ENCODE results near the gene TMEM129. TPM values are rescaled to one million over a fixed set of nuclear protein-coding genes. Genes with fewer than 3 reads are reported as not detected.

The TMEM129 gene
- total and polyA plus RNA-seq, 10 of the 15 experiments (the other 5 are each of a cell fraction or from before 2014, with no cell fraction given), result 0.19 to 24.9 (median 13.2) TPM

GRCh38 chr4:1756893-1757779, 36.0 kb upstream of the TMEM129 start:
- in situ Hi-C loops (cut with MboI), result no loop called here

GRCh38 chr4:1756079-1756478, 35.0 kb upstream of the TMEM129 start:
- 47% methylated on average over 13 of the region's 18 CpGs for WGBS (ENCODE audit: insufficient coverage, insufficient replicate concordance, low lambda C conversion rate, missing lambda C conversion rate)
- BruUV-seq (replicated peaks), result no TSS peak
- TF ChIP-seq USF1 (IDR thresholded peaks at IDR 0.05; ENCODE audit: borderline replicate concordance, extremely low read length, insufficient read depth, low read depth, low read length) (no peak), TCF3 (IDR thresholded peaks at IDR 0.05; ENCODE audit: borderline replicate concordance, insufficient read depth, low read depth, low read length) (no peak), ZNF207 (IDR thresholded peaks at IDR 0.05; ENCODE audit: borderline replicate concordance) (no peak), MAX (IDR thresholded peaks at IDR 0.05; ENCODE audit: low read depth, low read length) (no peak), NRF1 (conservative IDR thresholded peaks at IDR 0.05; ENCODE audit: low read depth, low read length) (no peak), KAT2A (conservative IDR thresholded peaks at IDR 0.05; ENCODE audit: control insufficient read depth, low read depth, low read length) (no peak), NKRF (conservative IDR thresholded peaks at IDR 0.05) (no peak)

More at GRCh38 chr4:1756893-1757779, 36.0 kb upstream of the TMEM129 start:
- no peaks in the 10 kb centered on the region for H3K36me3 ChIP-seq (ENCODE audit: control insufficient read depth in 2 of 2, insufficient read depth in 2 of 2, low read length in 1 of 2)
- DNase-seq (ENCODE audit: low read depth, low spot score) (no peak), FAIRE-seq (no peak), ATAC-seq (no peak)
- H3K9ac ChIP-seq (ENCODE audit: control insufficient read depth, insufficient read depth, low read length), result no peak overlapping the region
- ChIA-PET RAD21 (ENCODE audit: unreplicated experiment) (no interaction called here), POLR2A (interaction anchor here (0.6 kb wide), 1 partner anchor 293 kb away, joined by 3 read pairs; no protein-coding TSS in a partner anchor), SMC1A (ENCODE audit: uncharacterized antibody, unreplicated experiment) (no interaction called here), CTCF (no interaction called here)
- H3K4me1 ChIP-seq (ENCODE audit: control insufficient read depth, insufficient read depth, low read length), result no peaks in the 10 kb centered on the region
- no peak overlapping the region for H3K4me2 ChIP-seq (ENCODE audit: control insufficient read depth, insufficient read depth)
- H3K4me3 ChIP-seq, result no peak overlapping the region
- no peaks in the 10 kb centered on the region for H4K20me1 ChIP-seq (ENCODE audit: control insufficient read depth, insufficient read depth)
- no peaks in the 10 kb centered on the region for H3K9me3 ChIP-seq (replicated peaks; ENCODE audit: control insufficient read depth, insufficient read depth, low read length)
- H2AFZ ChIP-seq (ENCODE audit: control insufficient read depth, low read depth, low read length), result no peak overlapping the region
- H3K27ac ChIP-seq (ENCODE audit: control insufficient read depth, insufficient read depth), result no peak overlapping the region
- H3K79me2 ChIP-seq (ENCODE audit: control insufficient read depth, insufficient read depth, low read length), result no peaks in the 10 kb centered on the region
- 13% methylated on average over 19 of the region's 20 CpGs for WGBS (ENCODE audit: insufficient coverage, insufficient replicate concordance, low lambda C conversion rate, missing lambda C conversion rate)
- intact Hi-C loops (cut with micrococcal nuclease; ENCODE audit: unreplicated experiment), result no loop called here
- BruUV-seq (replicated peaks), result no TSS peak
- TF ChIP-seq NFYB (IDR thresholded peaks at IDR 0.05; ENCODE audit: insufficient read depth, low read depth, low read length) (no peak), GATAD2B (conservative IDR thresholded peaks at IDR 0.05; ENCODE audit: low read depth) (no peak), SPI1 (IDR thresholded peaks at IDR 0.05; ENCODE audit: borderline replicate concordance, insufficient read depth, low read depth, low read length) (no peak), IKZF2 (IDR thresholded peaks at IDR 0.05) (no peak), USF2 (IDR thresholded peaks at IDR 0.05; ENCODE audit: borderline replicate concordance, low read depth, low read length) (no peak), CHD1 (IDR thresholded peaks at IDR 0.05; ENCODE audit: low read depth, low read length) (no peak)
- no peaks in the 10 kb centered on the region for H3K27me3 ChIP-seq (replicated peaks in 1 of 2; ENCODE audit: control insufficient read depth in 2 of 2, insufficient read depth in 2 of 2, low read length in 1 of 2)

More at GRCh38 chr4:1756079-1756478, 35.0 kb upstream of the TMEM129 start:
- POLR2A ChIA-PET, result no interaction called here
- SMC1A ChIA-PET (ENCODE audit: uncharacterized antibody, unreplicated experiment), result no interaction called here
- no peak overlapping the region for H3K9ac ChIP-seq (ENCODE audit: control insufficient read depth, insufficient read depth, low read length)
- no peaks in the 10 kb centered on the region for H3K4me1 ChIP-seq (ENCODE audit: control insufficient read depth, insufficient read depth, low read length)
- no peak overlapping the region for H3K4me2 ChIP-seq (ENCODE audit: control insufficient read depth, insufficient read depth)
- CTCF ChIA-PET, result no interaction called here
- in situ Hi-C loops (cut with MboI) (no loop called here), intact Hi-C loops (cut with micrococcal nuclease; ENCODE audit: unreplicated experiment) (no loop called here)
- DNase-seq (ENCODE audit: low read depth, low spot score) (no peak), ATAC-seq (no peak), FAIRE-seq (no peak)
- H3K79me2 ChIP-seq (ENCODE audit: control insufficient read depth, insufficient read depth, low read length), result no peaks in the 10 kb centered on the region
- H4K20me1 ChIP-seq (ENCODE audit: control insufficient read depth, insufficient read depth), result no peaks in the 10 kb centered on the region
- H3K4me3 ChIP-seq, result no peak overlapping the region
- H3K27me3 ChIP-seq (replicated peaks in 1 of 2; ENCODE audit: control insufficient read depth in 2 of 2, insufficient read depth in 2 of 2, low read length in 1 of 2), result no peaks in the 10 kb centered on the region
- H2AFZ ChIP-seq (ENCODE audit: control insufficient read depth, low read depth, low read length), result no peak overlapping the region
- no peaks in the 10 kb centered on the region for H3K9me3 ChIP-seq (replicated peaks; ENCODE audit: control insufficient read depth, insufficient read depth, low read length)
- H3K36me3 ChIP-seq (ENCODE audit: control insufficient read depth in 2 of 2, insufficient read depth in 2 of 2, low read length in 1 of 2), result no peaks in the 10 kb centered on the region
- RAD21 ChIA-PET (ENCODE audit: unreplicated experiment), result no interaction called here
- no peak overlapping the region for H3K27ac ChIP-seq (ENCODE audit: control insufficient read depth, insufficient read depth)

Measured in GM12878 (cell line).